OCI-LY7 (cell line): Measurements from ENCODE around the gene PPP4R4.
"Not testable (repeated sequence)": the region's sequence is repeated elsewhere in the genome, so short reads cannot be mapped to it uniquely, and the experiment has no call there.

Experiments used
- EZH2phosphoT487 ChIP-seq: fragments of 200-600 bp; sonication (generic); IDR thresholded peaks from 2 replicates; pipeline ENCODE4 v1.6.1; 2018; ENCODE audit warnings: low read depth, borderline replicate concordance, mild to moderate bottlenecking, mixed run types, antibody characterized with exemption, low read length, moderate library complexity, mixed read lengths
- TF ChIP-seq, protein P1 (sequence below): fragments of 200-600 bp; sonication (generic); conservative IDR thresholded peaks from 2 replicates; pipeline ENCODE4 v1.5.1; 2014; ENCODE audit warnings: mild to moderate bottlenecking, antibody characterized with exemption, low read length, moderate library complexity, mixed read lengths

DNA sequence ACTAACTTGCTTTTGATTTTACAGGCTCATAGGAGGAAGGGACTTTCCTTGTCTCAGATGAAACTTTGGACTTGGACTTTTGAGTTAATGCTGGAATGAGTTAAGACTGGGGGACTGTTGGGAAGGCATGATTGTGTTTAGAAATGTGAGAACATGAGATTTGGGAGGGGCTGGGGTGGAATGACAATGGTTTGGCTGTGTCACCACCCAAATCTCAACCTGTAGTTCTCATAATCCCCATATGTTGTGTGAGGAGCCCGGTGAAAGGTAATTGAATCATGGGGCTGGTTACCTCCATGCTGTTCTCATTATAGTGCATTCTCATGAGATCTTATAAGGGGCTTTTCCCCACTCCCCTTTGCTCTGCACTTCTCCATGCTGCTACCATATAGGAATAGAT is 18.0 kb upstream of the PPP4R4 start:
- TF ChIP-seq, protein P1, sequence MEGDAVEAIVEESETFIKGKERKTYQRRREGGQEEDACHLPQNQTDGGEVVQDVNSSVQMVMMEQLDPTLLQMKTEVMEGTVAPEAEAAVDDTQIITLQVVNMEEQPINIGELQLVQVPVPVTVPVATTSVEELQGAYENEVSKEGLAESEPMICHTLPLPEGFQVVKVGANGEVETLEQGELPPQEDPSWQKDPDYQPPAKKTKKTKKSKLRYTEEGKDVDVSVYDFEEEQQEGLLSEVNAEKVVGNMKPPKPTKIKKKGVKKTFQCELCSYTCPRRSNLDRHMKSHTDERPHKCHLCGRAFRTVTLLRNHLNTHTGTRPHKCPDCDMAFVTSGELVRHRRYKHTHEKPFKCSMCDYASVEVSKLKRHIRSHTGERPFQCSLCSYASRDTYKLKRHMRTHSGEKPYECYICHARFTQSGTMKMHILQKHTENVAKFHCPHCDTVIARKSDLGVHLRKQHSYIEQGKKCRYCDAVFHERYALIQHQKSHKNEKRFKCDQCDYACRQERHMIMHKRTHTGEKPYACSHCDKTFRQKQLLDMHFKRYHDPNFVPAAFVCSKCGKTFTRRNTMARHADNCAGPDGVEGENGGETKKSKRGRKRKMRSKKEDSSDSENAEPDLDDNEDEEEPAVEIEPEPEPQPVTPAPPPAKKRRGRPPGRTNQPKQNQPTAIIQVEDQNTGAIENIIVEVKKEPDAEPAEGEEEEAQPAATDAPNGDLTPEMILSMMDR, result not testable (repeated sequence)
- not testable (repeated sequence) for TF ChIP-seq EZH2phosphoT487
